GM23338 (cell line): Measurements from ENCODE around the gene SOD3. TPM values are rescaled to one million over a fixed set of nuclear protein-coding genes. Genes with fewer than 3 reads are reported as not detected.

ENCODE experiments used
- ATAC-seq: fragments of 200-7000 bp; cut with Tn5 transposase; 3 replicates; pipeline ENCODE4 v1.9.1; 2020
- DNase-seq: peaks from one replicate; pipeline ENCODE4 v3.0.0-alpha.2; 2015; ENCODE audit warnings: low spot score
- H2AFZ ChIP-seq: fragments of 200-600 bp; sonication (generic); 2 replicates; pipeline ENCODE4 v1.8.0; 2016; ENCODE audit warnings: antibody characterized with exemption, mild to moderate bottlenecking, moderate library complexity
- H3F3A ChIP-seq: fragments of 200-600 bp; sonication (generic); replicated peaks from 2 replicates; pipeline ENCODE4 v1.8.0; 2017; ENCODE audit warnings: antibody characterized with exemption, mixed run types, low read depth
- H3K27ac ChIP-seq: fragments of 200-600 bp; sonication (generic); 2 replicates; pipeline ENCODE4 v1.6.1; 2016; ENCODE audit warnings: low read depth
- H3K27me3 ChIP-seq: fragments of 200-600 bp; sonication (generic); 2 replicates; pipeline ENCODE4 v1.8.0; 2016; ENCODE audit warnings: mild to moderate bottlenecking, mixed run types, moderate library complexity; ENCODE audit not compliant: insufficient read depth
- H3K36me3 ChIP-seq: fragments of 200-600 bp; sonication (generic); 2 replicates; pipeline ENCODE4 v1.8.0; 2016; ENCODE audit warnings: mild to moderate bottlenecking; ENCODE audit not compliant: insufficient read depth
- H3K4me1 ChIP-seq: fragments of 200-600 bp; sonication (generic); 2 replicates; pipeline ENCODE4 v1.8.0; 2016; ENCODE audit warnings: mild to moderate bottlenecking, moderate library complexity; ENCODE audit not compliant: insufficient read depth
- H3K4me2 ChIP-seq: fragments of 200-600 bp; sonication (generic); 2 replicates; pipeline ENCODE4 v1.7.1; 2017; ENCODE audit warnings: mixed run types
- H3K4me3 ChIP-seq: fragments of 200-600 bp; sonication (generic); 2 replicates; pipeline ENCODE4 v1.6.1; 2016; ENCODE audit warnings: mixed run types
- H3K79me2 ChIP-seq: fragments of 200-600 bp; sonication (generic); replicated peaks from 2 replicates; pipeline ENCODE4 v1.8.0; 2017; ENCODE audit warnings: mild to moderate bottlenecking; ENCODE audit not compliant: insufficient read depth
- H3K9me2 ChIP-seq: fragments of 200-600 bp; sonication (generic); 2 replicates; pipeline ENCODE4 v1.8.0; 2017; ENCODE audit not compliant: insufficient read depth
- H4K20me1 ChIP-seq: fragments of 200-600 bp; sonication (generic); replicated peaks from 2 replicates; pipeline ENCODE4 v1.8.0; 2017; ENCODE audit warnings: mild to moderate bottlenecking; ENCODE audit not compliant: insufficient read depth
- H3K27ac Mint-ChIP-seq: 2 replicates; pipeline ENCODE4 v1.8.0; 2020; ENCODE audit warnings: inconsistent platforms, mild to moderate bottlenecking, moderate library complexity, mixed read lengths
- H3K27me3 Mint-ChIP-seq: 3 replicates; pipeline ENCODE4 v1.8.0; 2022; ENCODE audit warnings: low read depth, mild to moderate bottlenecking, moderate library complexity, mixed read lengths, inconsistent platforms; ENCODE audit not compliant: insufficient read depth, poor library complexity
- H3K36me3 Mint-ChIP-seq: 3 replicates; pipeline ENCODE4 v1.8.0; 2021; ENCODE audit warnings: low read depth, mild to moderate bottlenecking, inconsistent platforms, moderate library complexity, mixed read lengths
- H3K4me1 Mint-ChIP-seq: 3 replicates; pipeline ENCODE4 v1.8.0; 2020; ENCODE audit warnings: mild to moderate bottlenecking, inconsistent platforms, mixed read lengths
- H3K4me3 Mint-ChIP-seq: 3 replicates; pipeline ENCODE4 v1.8.0; 2021; ENCODE audit warnings: moderate library complexity, mild to moderate bottlenecking, inconsistent platforms, mixed read lengths
- H3K9me3 Mint-ChIP-seq: 3 replicates; pipeline ENCODE4 v1.8.0; 2020; ENCODE audit warnings: moderate library complexity, mild to moderate bottlenecking, inconsistent platforms, mixed read lengths
- CREB1 ChIP-seq: fragments of 250-450 bp; sonication (Bioruptor Pico); IDR thresholded peaks from 2 replicates; pipeline ENCODE4 v1.5.0; 2020; ENCODE audit warnings: low read depth, mild to moderate bottlenecking, moderate library complexity
- EZH2 ChIP-seq: fragments of 200-600 bp; sonication (generic); IDR thresholded peaks from one replicate; pipeline ENCODE4 v1.8.0; 2017; ENCODE audit warnings: antibody characterized with exemption, mild to moderate bottlenecking, low read depth; ENCODE audit not compliant: unreplicated experiment
- EZH2phosphoT487 ChIP-seq: fragments of 200-600 bp; sonication (generic); IDR thresholded peaks from one replicate; pipeline ENCODE4 v1.8.1; 2018; ENCODE audit warnings: antibody characterized with exemption; ENCODE audit not compliant: unreplicated experiment
- JUNB ChIP-seq: IDR thresholded peaks from one replicate; pipeline ENCODE4 v1.6.1; 2016; ENCODE audit warnings: antibody characterized with exemption; ENCODE audit not compliant: unreplicated experiment
- NANOG ChIP-seq: IDR thresholded peaks from 2 replicates; pipeline ENCODE4 v1.6.1; 2016; ENCODE audit warnings: antibody characterized with exemption, borderline replicate concordance
- POLR2AphosphoS5 ChIP-seq: IDR thresholded peaks from 2 replicates; pipeline ENCODE4 v1.6.1; 2016; ENCODE audit warnings: antibody characterized with exemption, low read depth
- STAT1 ChIP-seq: IDR thresholded peaks from one replicate; pipeline ENCODE4 v1.6.1; 2016; ENCODE audit warnings: antibody characterized with exemption; ENCODE audit not compliant: unreplicated experiment
- ZNF114 ChIP-seq: fragments of 250-450 bp; sonication (Bioruptor Pico); IDR thresholded peaks from 2 replicates; pipeline ENCODE4 v1.5.0; 2020; ENCODE audit warnings: mild to moderate bottlenecking, moderate library complexity
- ZNF331 ChIP-seq: fragments of 250-450 bp; sonication (Bioruptor Pico); IDR thresholded peaks from 2 replicates; pipeline ENCODE4 v1.5.0; 2020; ENCODE audit warnings: low read depth, mild to moderate bottlenecking, moderate library complexity
- polyA plus RNA-seq: library from polyadenylated mRNA; unstranded; fragments of >200 nt; fragmentation: Nextera tagmentation; extraction: Ambion mirVana; gene quantifications from 2 replicates; pipeline ENCODE4 v1.2.1, GENCODE V29; 2016
- total RNA-seq: library from RNA; depleted of rRNA; stranded (reverse); fragments of >200 nt; shearing (Covaris generic); gene quantifications from 2 replicates; pipeline ENCODE4 v1.2.3, GENCODE V29; 2014
- TF ChIP-seq, protein P1 (sequence below), 2 experiments: fragments of 200-600 bp in 1 of 2; sonication (generic) in 1 of 2; conservative IDR thresholded peaks; 2 replicates each; pipeline versions ENCODE4 v1.5.1 to v1.6.1; 2016 to 2017; ENCODE audit warnings: antibody characterized with exemption in 2 of 2, low read depth in 2 of 2, mild to moderate bottlenecking in 2 of 2, moderate library complexity in 1 of 2
- TF ChIP-seq, protein P2 (sequence below): IDR thresholded peaks from 2 replicates; pipeline ENCODE4 v1.6.1; 2016; ENCODE audit warnings: antibody characterized with exemption
- TF ChIP-seq, protein P3 (sequence below): fragments of 250-450 bp; sonication (Bioruptor Pico); IDR thresholded peaks from 2 replicates; pipeline ENCODE4 v1.5.0; 2020; ENCODE audit warnings: mild to moderate bottlenecking, moderate library complexity
- TF ChIP-seq, protein P4 (sequence below): IDR thresholded peaks from one replicate; pipeline ENCODE4 v1.6.1; 2018; ENCODE audit warnings: antibody characterized with exemption; ENCODE audit not compliant: unreplicated experiment

Gene SOD3
- total and polyA plus RNA-seq, 2 experiments from 2014 or later = 7.5 to 11.8 TPM

DNA sequence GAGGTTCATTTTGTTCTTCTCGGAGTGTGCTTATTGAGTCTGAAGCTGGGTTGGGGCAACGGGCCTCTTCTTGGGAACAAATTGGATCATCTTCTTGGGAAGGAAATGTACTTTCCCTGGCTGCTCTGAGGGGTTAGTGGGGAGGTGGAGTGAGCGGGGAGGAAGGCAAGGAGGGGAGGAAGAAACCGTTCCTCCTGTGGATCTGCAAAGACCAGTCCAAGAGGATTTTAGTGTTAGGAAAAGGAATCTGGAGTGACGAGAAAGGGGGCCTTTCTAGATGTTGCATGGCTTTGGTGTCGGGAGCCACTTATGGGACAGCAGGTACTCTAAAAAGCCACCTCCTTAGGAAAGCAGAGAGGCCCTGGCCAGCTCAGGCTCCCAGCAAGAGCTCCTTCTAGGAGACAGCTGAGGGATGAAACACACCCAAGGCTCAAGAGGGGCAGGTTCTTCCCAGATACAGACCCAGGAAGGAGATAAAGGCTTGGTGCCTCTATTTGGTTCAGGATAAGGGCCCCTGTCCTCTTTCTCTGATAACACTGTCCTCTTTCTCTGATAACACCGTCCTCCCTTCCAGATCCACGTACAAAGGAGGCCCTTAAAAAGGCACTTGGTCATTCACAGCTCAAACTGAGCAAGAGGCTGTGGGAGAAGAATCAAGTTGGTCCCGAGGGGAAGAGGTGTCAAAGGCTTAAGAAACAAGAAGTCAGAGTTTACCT is 451 bp downstream of the SOD3 start:
- Mint-ChIP-seq H3K27ac (no peak overlapping the region), H3K36me3 (peaks cover 2% of the 10 kb centered on the region; the same call in 1 of the 3 replicates), H3K27me3 (peaks cover 27% of the 10 kb centered on the region), H3K4me1 (peaks cover 26% of the 10 kb centered on the region), H3K9me3 (peaks cover 3% of the 10 kb centered on the region; the same call in 1 of the 3 replicates), H3K4me3 (peak overlapping the region; percentile 68)
- no peak overlapping the region for H3K27ac ChIP-seq
- peak overlapping the region; percentile 80 for H3K4me2 ChIP-seq
- H4K20me1 ChIP-seq = no peaks in the 10 kb centered on the region
- no peaks in the 10 kb centered on the region for H3K9me2 ChIP-seq
- peak overlapping the region; percentile 87; the same call in 1 of the 2 replicates for H2AFZ ChIP-seq
- H3K36me3 ChIP-seq = no peaks in the 10 kb centered on the region
- peaks cover 50% of the 10 kb centered on the region for H3K27me3 ChIP-seq
- peaks cover 1% of the 10 kb centered on the region; the same call in 1 of the 2 replicates for H3F3A ChIP-seq
- ATAC-seq (peak; percentile 3; the same call in 2 of the 3 replicates), DNase-seq (no peak)
- H3K79me2 ChIP-seq = no peaks in the 10 kb centered on the region
- TF ChIP-seq, protein P1, sequence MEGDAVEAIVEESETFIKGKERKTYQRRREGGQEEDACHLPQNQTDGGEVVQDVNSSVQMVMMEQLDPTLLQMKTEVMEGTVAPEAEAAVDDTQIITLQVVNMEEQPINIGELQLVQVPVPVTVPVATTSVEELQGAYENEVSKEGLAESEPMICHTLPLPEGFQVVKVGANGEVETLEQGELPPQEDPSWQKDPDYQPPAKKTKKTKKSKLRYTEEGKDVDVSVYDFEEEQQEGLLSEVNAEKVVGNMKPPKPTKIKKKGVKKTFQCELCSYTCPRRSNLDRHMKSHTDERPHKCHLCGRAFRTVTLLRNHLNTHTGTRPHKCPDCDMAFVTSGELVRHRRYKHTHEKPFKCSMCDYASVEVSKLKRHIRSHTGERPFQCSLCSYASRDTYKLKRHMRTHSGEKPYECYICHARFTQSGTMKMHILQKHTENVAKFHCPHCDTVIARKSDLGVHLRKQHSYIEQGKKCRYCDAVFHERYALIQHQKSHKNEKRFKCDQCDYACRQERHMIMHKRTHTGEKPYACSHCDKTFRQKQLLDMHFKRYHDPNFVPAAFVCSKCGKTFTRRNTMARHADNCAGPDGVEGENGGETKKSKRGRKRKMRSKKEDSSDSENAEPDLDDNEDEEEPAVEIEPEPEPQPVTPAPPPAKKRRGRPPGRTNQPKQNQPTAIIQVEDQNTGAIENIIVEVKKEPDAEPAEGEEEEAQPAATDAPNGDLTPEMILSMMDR (conservative IDR thresholded peaks at IDR 0.05; ENCODE audit: low read depth in 2 of 2) = no peak
- TF ChIP-seq POLR2AphosphoS5 (no peak), JUNB (no peak), ZNF331 (no peak), STAT1 (no peak), EZH2 (no peak), NANOG (no peak), ZNF114 (CRISPR knock-in tag) (no peak), EZH2phosphoT487 (no peak), CREB1 (CRISPR knock-in tag) (no peak)
- TF ChIP-seq, protein P2, sequence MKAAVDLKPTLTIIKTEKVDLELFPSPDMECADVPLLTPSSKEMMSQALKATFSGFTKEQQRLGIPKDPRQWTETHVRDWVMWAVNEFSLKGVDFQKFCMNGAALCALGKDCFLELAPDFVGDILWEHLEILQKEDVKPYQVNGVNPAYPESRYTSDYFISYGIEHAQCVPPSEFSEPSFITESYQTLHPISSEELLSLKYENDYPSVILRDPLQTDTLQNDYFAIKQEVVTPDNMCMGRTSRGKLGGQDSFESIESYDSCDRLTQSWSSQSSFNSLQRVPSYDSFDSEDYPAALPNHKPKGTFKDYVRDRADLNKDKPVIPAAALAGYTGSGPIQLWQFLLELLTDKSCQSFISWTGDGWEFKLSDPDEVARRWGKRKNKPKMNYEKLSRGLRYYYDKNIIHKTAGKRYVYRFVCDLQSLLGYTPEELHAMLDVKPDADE = no peak
- TF ChIP-seq, protein P3, sequence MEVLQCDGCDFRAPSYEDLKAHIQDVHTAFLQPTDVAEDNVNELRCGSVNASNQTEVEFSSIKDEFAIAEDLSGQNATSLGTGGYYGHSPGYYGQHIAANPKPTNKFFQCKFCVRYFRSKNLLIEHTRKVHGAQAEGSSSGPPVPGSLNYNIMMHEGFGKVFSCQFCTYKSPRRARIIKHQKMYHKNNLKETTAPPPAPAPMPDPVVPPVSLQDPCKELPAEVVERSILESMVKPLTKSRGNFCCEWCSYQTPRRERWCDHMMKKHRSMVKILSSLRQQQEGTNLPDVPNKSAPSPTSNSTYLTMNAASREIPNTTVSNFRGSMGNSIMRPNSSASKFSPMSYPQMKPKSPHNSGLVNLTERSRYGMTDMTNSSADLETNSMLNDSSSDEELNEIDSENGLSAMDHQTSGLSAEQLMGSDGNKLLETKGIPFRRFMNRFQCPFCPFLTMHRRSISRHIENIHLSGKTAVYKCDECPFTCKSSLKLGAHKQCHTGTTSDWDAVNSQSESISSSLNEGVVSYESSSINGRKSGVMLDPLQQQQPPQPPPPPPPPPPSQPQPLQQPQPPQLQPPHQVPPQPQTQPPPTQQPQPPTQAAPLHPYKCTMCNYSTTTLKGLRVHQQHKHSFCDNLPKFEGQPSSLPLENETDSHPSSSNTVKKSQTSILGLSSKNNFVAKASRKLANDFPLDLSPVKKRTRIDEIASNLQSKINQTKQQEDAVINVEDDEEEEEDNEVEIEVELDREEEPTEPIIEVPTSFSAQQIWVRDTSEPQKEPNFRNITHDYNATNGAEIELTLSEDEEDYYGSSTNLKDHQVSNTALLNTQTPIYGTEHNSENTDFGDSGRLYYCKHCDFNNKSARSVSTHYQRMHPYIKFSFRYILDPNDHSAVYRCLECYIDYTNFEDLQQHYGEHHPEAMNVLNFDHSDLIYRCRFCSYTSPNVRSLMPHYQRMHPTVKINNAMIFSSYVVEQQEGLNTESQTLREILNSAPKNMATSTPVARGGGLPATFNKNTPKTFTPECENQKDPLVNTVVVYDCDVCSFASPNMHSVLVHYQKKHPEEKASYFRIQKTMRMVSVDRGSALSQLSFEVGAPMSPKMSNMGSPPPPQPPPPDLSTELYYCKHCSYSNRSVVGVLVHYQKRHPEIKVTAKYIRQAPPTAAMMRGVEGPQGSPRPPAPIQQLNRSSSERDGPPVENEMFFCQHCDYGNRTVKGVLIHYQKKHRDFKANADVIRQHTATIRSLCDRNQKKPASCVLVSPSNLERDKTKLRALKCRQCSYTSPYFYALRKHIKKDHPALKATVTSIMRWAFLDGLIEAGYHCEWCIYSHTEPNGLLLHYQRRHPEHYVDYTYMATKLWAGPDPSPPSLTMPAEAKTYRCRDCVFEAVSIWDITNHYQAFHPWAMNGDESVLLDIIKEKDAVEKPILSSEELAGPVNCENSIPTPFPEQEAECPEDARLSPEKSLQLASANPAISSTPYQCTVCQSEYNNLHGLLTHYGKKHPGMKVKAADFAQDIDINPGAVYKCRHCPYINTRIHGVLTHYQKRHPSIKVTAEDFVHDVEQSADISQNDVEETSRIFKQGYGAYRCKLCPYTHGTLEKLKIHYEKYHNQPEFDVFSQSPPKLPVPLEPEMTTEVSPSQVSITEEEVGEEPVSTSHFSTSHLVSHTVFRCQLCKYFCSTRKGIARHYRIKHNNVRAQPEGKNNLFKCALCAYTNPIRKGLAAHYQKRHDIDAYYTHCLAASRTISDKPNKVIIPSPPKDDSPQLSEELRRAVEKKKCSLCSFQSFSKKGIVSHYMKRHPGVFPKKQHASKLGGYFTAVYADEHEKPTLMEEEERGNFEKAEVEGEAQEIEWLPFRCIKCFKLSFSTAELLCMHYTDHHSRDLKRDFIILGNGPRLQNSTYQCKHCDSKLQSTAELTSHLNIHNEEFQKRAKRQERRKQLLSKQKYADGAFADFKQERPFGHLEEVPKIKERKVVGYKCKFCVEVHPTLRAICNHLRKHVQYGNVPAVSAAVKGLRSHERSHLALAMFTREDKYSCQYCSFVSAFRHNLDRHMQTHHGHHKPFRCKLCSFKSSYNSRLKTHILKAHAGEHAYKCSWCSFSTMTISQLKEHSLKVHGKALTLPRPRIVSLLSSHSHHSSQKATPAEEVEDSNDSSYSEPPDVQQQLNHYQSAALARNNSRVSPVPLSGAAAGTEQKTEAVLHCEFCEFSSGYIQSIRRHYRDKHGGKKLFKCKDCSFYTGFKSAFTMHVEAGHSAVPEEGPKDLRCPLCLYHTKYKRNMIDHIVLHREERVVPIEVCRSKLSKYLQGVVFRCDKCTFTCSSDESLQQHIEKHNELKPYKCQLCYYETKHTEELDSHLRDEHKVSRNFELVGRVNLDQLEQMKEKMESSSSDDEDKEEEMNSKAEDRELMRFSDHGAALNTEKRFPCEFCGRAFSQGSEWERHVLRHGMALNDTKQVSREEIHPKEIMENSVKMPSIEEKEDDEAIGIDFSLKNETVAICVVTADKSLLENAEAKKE (CRISPR knock-in tag) = no peak
- TF ChIP-seq, protein P4, sequence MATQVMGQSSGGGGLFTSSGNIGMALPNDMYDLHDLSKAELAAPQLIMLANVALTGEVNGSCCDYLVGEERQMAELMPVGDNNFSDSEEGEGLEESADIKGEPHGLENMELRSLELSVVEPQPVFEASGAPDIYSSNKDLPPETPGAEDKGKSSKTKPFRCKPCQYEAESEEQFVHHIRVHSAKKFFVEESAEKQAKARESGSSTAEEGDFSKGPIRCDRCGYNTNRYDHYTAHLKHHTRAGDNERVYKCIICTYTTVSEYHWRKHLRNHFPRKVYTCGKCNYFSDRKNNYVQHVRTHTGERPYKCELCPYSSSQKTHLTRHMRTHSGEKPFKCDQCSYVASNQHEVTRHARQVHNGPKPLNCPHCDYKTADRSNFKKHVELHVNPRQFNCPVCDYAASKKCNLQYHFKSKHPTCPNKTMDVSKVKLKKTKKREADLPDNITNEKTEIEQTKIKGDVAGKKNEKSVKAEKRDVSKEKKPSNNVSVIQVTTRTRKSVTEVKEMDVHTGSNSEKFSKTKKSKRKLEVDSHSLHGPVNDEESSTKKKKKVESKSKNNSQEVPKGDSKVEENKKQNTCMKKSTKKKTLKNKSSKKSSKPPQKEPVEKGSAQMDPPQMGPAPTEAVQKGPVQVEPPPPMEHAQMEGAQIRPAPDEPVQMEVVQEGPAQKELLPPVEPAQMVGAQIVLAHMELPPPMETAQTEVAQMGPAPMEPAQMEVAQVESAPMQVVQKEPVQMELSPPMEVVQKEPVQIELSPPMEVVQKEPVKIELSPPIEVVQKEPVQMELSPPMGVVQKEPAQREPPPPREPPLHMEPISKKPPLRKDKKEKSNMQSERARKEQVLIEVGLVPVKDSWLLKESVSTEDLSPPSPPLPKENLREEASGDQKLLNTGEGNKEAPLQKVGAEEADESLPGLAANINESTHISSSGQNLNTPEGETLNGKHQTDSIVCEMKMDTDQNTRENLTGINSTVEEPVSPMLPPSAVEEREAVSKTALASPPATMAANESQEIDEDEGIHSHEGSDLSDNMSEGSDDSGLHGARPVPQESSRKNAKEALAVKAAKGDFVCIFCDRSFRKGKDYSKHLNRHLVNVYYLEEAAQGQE = no peak
- H3K4me3 ChIP-seq = peak overlapping the region; percentile 53
- H3K4me1 ChIP-seq = peaks cover 20% of the 10 kb centered on the region
